GM23338 (cell line): ENCODE results near the gene ALKBH4. TPM values are rescaled to one million over a fixed set of nuclear protein-coding genes. Genes with fewer than 3 reads are reported as not detected.
"Not testable (repeated sequence)": the region's sequence is repeated elsewhere in the genome, so short reads cannot be mapped to it uniquely, and the experiment has no call there.

Experiments
- ATAC-seq: fragments of 200-7000 bp; cut with Tn5 transposase; 3 replicates; pipeline ENCODE4 v1.9.1; 2020
- DNase-seq: peaks from one replicate; pipeline ENCODE4 v3.0.0-alpha.2; 2015; ENCODE audit warnings: low spot score
- H2AFZ ChIP-seq: fragments of 200-600 bp; sonication (generic); 2 replicates; pipeline ENCODE4 v1.8.0; 2016; ENCODE audit warnings: antibody characterized with exemption, mild to moderate bottlenecking, moderate library complexity
- H3F3A ChIP-seq: fragments of 200-600 bp; sonication (generic); replicated peaks from 2 replicates; pipeline ENCODE4 v1.8.0; 2017; ENCODE audit warnings: antibody characterized with exemption, mixed run types, low read depth
- H3K27ac ChIP-seq: fragments of 200-600 bp; sonication (generic); 2 replicates; pipeline ENCODE4 v1.6.1; 2016; ENCODE audit warnings: low read depth
- H3K27me3 ChIP-seq: fragments of 200-600 bp; sonication (generic); 2 replicates; pipeline ENCODE4 v1.8.0; 2016; ENCODE audit warnings: mild to moderate bottlenecking, mixed run types, moderate library complexity; ENCODE audit not compliant: insufficient read depth
- H3K36me3 ChIP-seq: fragments of 200-600 bp; sonication (generic); 2 replicates; pipeline ENCODE4 v1.8.0; 2016; ENCODE audit warnings: mild to moderate bottlenecking; ENCODE audit not compliant: insufficient read depth
- H3K4me1 ChIP-seq: fragments of 200-600 bp; sonication (generic); 2 replicates; pipeline ENCODE4 v1.8.0; 2016; ENCODE audit warnings: mild to moderate bottlenecking, moderate library complexity; ENCODE audit not compliant: insufficient read depth
- H3K4me2 ChIP-seq: fragments of 200-600 bp; sonication (generic); 2 replicates; pipeline ENCODE4 v1.7.1; 2017; ENCODE audit warnings: mixed run types
- H3K4me3 ChIP-seq: fragments of 200-600 bp; sonication (generic); 2 replicates; pipeline ENCODE4 v1.6.1; 2016; ENCODE audit warnings: mixed run types
- H3K79me2 ChIP-seq: fragments of 200-600 bp; sonication (generic); replicated peaks from 2 replicates; pipeline ENCODE4 v1.8.0; 2017; ENCODE audit warnings: mild to moderate bottlenecking; ENCODE audit not compliant: insufficient read depth
- H3K9me2 ChIP-seq: fragments of 200-600 bp; sonication (generic); 2 replicates; pipeline ENCODE4 v1.8.0; 2017; ENCODE audit not compliant: insufficient read depth
- H4K20me1 ChIP-seq: fragments of 200-600 bp; sonication (generic); replicated peaks from 2 replicates; pipeline ENCODE4 v1.8.0; 2017; ENCODE audit warnings: mild to moderate bottlenecking; ENCODE audit not compliant: insufficient read depth
- H3K27ac Mint-ChIP-seq: 2 replicates; pipeline ENCODE4 v1.8.0; 2020; ENCODE audit warnings: inconsistent platforms, mild to moderate bottlenecking, moderate library complexity, mixed read lengths
- H3K27me3 Mint-ChIP-seq: 3 replicates; pipeline ENCODE4 v1.8.0; 2022; ENCODE audit warnings: low read depth, mild to moderate bottlenecking, moderate library complexity, mixed read lengths, inconsistent platforms; ENCODE audit not compliant: insufficient read depth, poor library complexity
- H3K36me3 Mint-ChIP-seq: 3 replicates; pipeline ENCODE4 v1.8.0; 2021; ENCODE audit warnings: low read depth, mild to moderate bottlenecking, inconsistent platforms, moderate library complexity, mixed read lengths
- H3K4me1 Mint-ChIP-seq: 3 replicates; pipeline ENCODE4 v1.8.0; 2020; ENCODE audit warnings: mild to moderate bottlenecking, inconsistent platforms, mixed read lengths
- H3K4me3 Mint-ChIP-seq: 3 replicates; pipeline ENCODE4 v1.8.0; 2021; ENCODE audit warnings: moderate library complexity, mild to moderate bottlenecking, inconsistent platforms, mixed read lengths
- H3K9me3 Mint-ChIP-seq: 3 replicates; pipeline ENCODE4 v1.8.0; 2020; ENCODE audit warnings: moderate library complexity, mild to moderate bottlenecking, inconsistent platforms, mixed read lengths
- polyA plus RNA-seq: library from polyadenylated mRNA; unstranded; fragments of >200 nt; fragmentation: Nextera tagmentation; extraction: Ambion mirVana; gene quantifications from 2 replicates; pipeline ENCODE4 v1.2.1, GENCODE V29; 2016
- total RNA-seq: library from RNA; depleted of rRNA; stranded (reverse); fragments of >200 nt; shearing (Covaris generic); gene quantifications from 2 replicates; pipeline ENCODE4 v1.2.3, GENCODE V29; 2014

Gene ALKBH4
- total and polyA plus RNA-seq, 2 experiments from 2014 or later: 17.7 to 45.0 TPM

- not testable (repeated sequence) for H3K4me3 ChIP-seq, H3K27ac ChIP-seq, DNase-seq, H3K4me3 Mint-ChIP-seq, H3F3A ChIP-seq, H3K9me3 Mint-ChIP-seq, H3K27me3 ChIP-seq, H3K36me3 Mint-ChIP-seq, H3K9me2 ChIP-seq, H2AFZ ChIP-seq, H3K4me1 Mint-ChIP-seq, H3K27me3 Mint-ChIP-seq, H3K27ac Mint-ChIP-seq, H3K79me2 ChIP-seq, H3K4me1 ChIP-seq, H4K20me1 ChIP-seq, H3K36me3 ChIP-seq, H3K4me2 ChIP-seq
- ATAC-seq: peak; percentile 32
Observed at GRCh38 chr7:102494473-102495149, 29.9 kb upstream of the ALKBH4 start.

GRCh38 chr7:102494026-102494425 lies 29.4 kb upstream of the ALKBH4 start:
- not testable (repeated sequence) for H3K4me2 ChIP-seq, H3K27me3 Mint-ChIP-seq, H3F3A ChIP-seq, H3K27me3 ChIP-seq, H3K27ac Mint-ChIP-seq, H3K9me2 ChIP-seq, H3K9me3 Mint-ChIP-seq, H3K79me2 ChIP-seq, H3K36me3 ChIP-seq, H3K27ac ChIP-seq, H3K4me3 ChIP-seq, H3K4me1 ChIP-seq, ATAC-seq, H3K4me1 Mint-ChIP-seq, H2AFZ ChIP-seq, H3K36me3 Mint-ChIP-seq, H3K4me3 Mint-ChIP-seq, H4K20me1 ChIP-seq, DNase-seq

DNA sequence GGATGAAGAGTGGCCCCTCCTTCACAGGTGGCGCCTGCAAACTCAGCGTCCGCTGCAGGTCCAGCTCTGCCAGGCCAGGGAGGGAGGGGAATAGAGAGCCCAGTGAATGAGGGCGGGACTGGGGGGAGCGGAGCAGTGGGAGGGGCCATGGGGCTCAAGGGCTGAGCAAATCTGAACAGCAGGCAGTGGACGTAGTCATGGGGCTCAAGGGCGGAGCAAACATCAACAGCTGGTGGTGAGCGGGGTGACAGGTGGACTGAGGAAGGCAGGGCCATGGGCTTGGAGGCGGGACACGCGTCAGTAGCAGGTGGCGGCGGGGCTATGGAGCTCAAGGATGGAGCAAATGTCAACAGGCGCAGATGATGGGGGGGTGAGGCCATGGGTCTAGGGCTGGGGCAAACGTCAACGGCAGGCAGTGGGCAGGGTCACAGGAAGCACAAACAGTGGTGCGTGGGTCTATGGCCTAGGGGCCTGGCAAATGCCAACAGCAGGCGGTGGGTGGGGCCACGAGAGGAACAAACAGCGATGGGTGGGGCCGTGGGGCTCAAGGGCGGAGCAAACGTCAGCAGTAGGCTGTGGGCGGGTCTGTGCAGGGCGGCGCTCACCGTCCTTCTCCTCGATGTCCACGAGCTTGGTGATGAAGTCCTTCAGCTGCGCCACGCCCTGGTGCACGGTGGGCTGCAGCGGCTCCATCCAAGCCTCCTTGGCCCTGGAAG lies 28.7 kb upstream of the ALKBH4 start:
- not testable (repeated sequence) for H3K27ac ChIP-seq, H3K4me3 ChIP-seq, H2AFZ ChIP-seq, H3K36me3 ChIP-seq, H3K9me2 ChIP-seq, H3K27me3 ChIP-seq, H3K27me3 Mint-ChIP-seq, H3K27ac Mint-ChIP-seq, H3K36me3 Mint-ChIP-seq, DNase-seq, H3K79me2 ChIP-seq, H3K4me1 Mint-ChIP-seq, H4K20me1 ChIP-seq, H3F3A ChIP-seq, H3K4me3 Mint-ChIP-seq, H3K4me2 ChIP-seq, H3K9me3 Mint-ChIP-seq, H3K4me1 ChIP-seq
- peak; percentile 44 for ATAC-seq

- not testable (repeated sequence) for H3K27me3 Mint-ChIP-seq, H3F3A ChIP-seq, H4K20me1 ChIP-seq, H3K36me3 Mint-ChIP-seq, H3K27ac ChIP-seq, H3K4me2 ChIP-seq, H3K9me3 Mint-ChIP-seq, H3K9me2 ChIP-seq, H3K36me3 ChIP-seq, H3K4me1 ChIP-seq, H3K27me3 ChIP-seq, H3K4me3 ChIP-seq, H3K27ac Mint-ChIP-seq, DNase-seq, H2AFZ ChIP-seq, H3K4me1 Mint-ChIP-seq, H3K4me3 Mint-ChIP-seq, H3K79me2 ChIP-seq
- ATAC-seq: peak; percentile 84
Observed at GRCh38 chr7:102490529-102491075, 25.9 kb upstream of the ALKBH4 start.

DNA sequence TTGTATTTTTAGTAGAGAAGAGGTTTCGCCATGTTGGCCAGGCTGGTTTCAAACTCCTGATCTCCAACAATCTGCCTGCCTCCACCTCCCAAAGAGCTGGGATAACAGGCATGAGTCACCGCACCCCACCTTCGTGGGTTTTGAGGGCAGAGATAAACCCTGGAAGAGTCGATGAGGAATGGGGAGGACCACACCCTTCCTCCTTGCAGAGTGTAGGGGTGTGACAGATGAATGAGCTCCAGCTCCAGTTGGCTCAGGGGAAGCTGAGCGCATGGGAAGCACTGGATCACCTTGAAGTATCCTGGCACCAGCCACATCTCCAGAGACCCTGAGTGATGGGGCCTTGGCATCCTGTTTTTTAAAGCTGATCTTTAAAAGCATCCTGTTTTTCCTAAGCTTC lies 19.7 kb upstream of the ALKBH4 start:
- not testable (repeated sequence) for H3K4me1 ChIP-seq, H3K4me1 Mint-ChIP-seq, H4K20me1 ChIP-seq, H3K79me2 ChIP-seq, ATAC-seq, H3F3A ChIP-seq, H3K36me3 Mint-ChIP-seq, H3K27ac ChIP-seq, H3K4me3 Mint-ChIP-seq, H3K4me3 ChIP-seq, H3K9me2 ChIP-seq, H3K27me3 ChIP-seq, H3K27me3 Mint-ChIP-seq, H3K27ac Mint-ChIP-seq, H3K4me2 ChIP-seq, H2AFZ ChIP-seq, H3K9me3 Mint-ChIP-seq, DNase-seq, H3K36me3 ChIP-seq

GRCh38 chr7:102481962-102482361 lies 17.3 kb upstream of the ALKBH4 start:
- H3K79me2 ChIP-seq, H3K4me3 Mint-ChIP-seq, H3K27me3 Mint-ChIP-seq, H3K9me2 ChIP-seq, H3K4me2 ChIP-seq, H3K4me1 ChIP-seq, H3K36me3 ChIP-seq, DNase-seq, H3K36me3 Mint-ChIP-seq, H3F3A ChIP-seq, H3K9me3 Mint-ChIP-seq, H3K4me3 ChIP-seq, H3K27ac Mint-ChIP-seq, H2AFZ ChIP-seq, H4K20me1 ChIP-seq, H3K27ac ChIP-seq, ATAC-seq, H3K4me1 Mint-ChIP-seq, H3K27me3 ChIP-seq: not testable (repeated sequence)
